NK-92 (cell line): Measurements from ENCODE around the gene GRK4.
"Not testable (repeated sequence)": the region's sequence is repeated elsewhere in the genome, so short reads cannot be mapped to it uniquely, and the experiment has no call there.

Experiments used
- DNase-seq: peaks from one replicate; lab custom pipeline; 2025; ENCODE audit not compliant: unreplicated experiment; lab: John Stamatoyannopoulos, UW

Gene GRK4

DNA sequence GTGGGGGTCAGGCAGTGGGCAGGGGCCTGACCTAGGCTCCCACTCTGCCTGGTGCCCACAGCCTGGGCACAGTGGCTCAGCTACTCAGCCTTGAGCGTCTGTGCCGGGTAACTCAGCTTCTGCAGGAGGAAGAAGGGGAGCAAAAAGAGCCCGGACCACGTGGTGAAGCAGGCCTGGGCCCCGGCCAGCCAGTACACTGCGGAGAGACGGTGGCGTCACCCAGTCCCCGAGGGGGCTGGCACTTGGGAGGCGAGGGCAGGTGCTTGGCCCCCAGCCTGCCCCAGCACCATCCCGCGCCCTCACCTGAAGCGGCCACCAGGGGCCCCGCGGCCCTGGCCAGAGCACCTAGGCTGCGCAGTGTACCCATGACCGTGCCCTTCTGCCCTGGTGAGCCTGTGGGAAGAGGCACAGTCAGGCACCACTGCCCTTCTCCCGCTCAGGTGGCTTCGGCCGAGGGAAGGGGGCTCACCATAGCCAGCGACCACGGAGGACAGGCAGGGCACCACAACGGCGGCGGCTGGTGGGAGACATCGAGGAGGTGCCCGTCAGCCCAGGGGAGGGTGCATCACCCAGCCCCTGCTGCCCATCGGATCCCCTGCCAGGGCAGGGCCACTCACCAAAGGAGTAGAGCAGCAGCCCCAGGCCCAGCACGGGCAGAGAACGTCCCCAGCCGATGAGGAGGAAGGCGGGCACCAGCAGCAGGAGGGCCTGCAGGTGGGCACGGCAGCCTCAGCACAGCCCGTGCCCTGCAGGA is 32.4 kb upstream of the GRK4 start:
- no peak for DNase-seq

DNA sequence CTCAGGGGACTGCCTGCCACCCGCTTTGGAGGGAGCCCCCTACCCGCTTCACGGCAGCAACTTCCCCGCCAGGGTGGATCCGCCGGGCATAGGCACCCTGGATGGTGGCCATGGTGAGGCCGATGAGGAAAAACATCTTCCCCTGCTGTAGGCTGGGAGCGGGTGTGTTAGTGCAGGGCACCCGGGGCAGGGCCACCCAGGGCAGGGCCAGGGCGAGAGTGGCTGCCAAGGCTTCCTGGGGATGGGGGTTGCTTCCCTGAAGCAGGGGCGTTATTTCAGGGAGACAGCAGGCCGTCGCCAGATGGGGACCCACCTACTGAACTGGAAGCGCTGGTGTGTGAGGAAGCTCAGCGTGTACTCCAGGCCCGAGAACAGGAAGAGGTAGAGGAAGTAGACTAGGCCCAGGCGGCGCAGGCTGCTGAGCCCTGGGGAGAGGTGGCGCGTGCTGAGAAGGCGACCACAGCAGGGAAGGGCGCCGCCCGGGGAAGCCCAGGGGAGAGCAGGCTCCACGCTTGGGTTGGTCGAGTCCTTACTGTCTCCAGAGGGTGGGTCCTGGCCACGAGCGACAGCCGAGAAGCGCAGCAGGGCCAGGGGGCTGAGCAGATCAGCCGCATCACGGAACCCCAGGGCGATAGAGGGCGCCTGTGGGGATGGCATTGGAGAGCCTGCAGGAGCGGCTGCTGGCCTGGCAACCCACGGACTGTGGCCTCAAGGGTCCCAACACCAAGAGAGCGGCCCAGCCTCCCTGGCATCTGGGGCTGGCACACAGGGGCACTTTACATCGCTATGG is 31.7 kb upstream of the GRK4 start:
- no peak for DNase-seq

GRCh38 chr4:2932321-2932950 is 30.9 kb upstream of the GRK4 start:
- no peak for DNase-seq

GRCh38 chr4:2932951-2933565 is 30.3 kb upstream of the GRK4 start:
- DNase-seq, result no peak

DNA sequence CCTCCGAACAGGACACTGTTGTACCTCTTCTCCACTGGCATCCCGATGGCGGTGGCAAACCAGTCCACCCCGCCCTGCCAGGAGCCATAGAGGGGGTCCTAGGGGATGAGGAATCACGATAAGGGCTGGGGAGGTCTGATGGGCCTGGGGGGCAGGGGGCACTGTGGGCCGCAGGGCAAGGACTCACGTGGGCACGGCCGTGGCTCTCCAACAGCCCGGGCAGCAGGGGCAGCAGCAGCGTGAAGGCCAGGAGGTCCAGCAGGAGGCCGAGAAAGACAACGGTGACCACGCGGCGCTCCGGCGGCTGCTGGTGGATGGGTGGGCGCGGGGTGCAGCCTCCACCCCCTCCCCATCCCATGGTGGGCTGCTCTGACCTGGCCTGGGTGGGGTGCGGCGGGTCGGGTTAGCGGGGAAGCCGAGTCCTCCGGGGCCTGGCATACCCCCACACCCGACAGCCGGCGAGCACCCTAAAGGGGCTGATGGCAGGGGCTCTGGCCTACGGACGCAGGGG is 29.8 kb upstream of the GRK4 start:
- DNase-seq, result no peak

- no peak for DNase-seq
Observed at GRCh38 chr4:2934077-2934812, 29.1 kb upstream of the GRK4 start.

DNA sequence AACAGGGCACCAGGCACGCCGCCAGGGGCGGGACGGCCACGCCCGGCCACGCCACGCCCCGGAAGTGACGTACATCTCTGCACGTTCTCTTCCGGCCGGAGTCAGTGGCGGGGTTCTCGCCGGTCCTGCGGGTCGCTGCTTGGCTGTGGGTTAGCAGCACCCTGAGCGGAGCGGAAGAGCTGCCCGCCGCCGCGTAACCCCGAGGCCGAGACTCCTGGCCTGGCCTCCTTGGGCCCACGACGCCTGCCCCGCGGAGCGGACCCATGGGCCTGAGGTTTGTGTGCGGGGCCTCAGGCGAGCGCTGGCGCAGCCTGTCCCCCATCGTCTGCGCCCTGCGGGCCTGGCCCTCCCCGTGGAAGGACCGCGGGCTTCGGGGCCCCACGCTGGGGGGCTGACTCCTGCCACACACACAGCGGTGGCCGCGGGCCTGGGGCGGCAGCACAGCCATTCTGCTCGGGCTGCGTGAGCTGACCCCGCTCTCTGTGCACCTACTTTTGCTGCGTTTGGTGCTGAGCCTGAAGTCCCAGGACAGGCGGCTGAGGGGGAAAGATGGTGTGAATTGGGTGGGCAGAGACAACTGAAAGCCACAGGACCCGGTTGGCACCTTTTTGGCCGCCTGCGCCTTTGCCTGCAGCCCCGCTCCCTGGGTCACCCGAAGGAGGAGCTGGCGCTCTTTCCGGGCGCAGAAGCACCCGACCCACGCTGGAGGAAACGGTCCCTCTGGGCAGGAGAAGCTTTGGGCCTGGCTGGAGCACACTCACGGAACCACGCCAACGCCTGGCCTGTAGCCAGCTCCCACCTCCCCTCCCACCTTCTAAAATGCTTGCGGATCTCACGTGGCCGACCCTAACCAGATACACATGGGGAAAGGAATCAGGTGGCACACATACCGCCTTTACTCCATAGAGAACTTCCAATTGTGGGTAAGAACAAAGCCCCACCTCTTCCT is 28.3 kb upstream of the GRK4 start:
- DNase-seq, result peak; percentile 45

GRCh38 chr4:2935762-2936743 is 27.3 kb upstream of the GRK4 start:
- DNase-seq, result no peak

DNA sequence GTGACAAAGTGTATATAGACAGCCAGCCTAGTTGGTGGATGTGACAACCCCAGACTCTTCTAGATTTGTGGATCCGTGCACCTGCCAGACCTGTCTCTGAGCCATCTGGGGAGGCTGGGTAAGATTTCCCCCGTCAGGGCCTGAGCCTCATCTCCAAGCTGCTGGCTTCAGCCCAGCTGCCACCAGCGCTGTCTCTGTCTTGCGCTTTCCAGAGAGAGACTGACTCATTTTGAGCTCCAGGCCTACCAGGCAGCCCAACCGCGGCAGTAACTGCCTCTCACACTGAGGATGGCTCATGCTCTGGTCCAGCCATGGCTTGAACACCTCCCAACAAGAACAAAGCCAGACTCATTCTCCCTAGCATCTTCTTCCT is 26.6 kb upstream of the GRK4 start:
- no peak for DNase-seq

DNA sequence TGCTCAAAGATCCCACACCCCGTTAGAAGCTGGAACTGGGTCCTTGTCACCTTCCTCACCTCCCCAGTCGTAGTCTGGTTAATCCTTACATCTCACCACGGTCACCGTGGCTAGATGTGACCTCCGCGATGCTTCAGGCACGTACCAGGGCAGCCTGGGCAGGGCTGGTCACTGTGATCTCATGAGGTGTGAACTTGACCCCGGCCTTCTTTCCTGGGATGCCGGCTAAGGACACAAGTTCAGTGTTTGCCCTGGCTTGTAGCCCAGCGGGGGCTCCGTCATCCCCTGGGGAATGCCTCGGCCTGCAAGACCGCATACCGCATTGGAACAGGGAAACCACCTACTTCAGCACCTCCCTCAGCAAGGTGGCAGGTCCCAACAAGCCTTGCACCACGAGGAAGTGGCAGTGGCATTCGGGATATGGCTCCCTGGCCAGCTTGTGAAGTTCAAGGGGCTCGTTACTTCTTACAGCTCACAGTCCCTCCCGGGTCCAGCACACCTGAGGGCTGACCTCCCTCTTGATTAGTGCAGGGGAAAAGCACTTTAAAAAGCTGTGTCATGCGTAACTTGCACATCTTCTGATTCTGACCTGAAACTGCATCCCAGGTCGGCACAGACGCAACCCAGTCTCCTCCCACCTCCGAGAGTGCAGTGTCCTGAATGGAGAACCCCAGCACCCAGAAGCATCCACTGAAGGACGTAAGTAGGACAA is 26.1 kb upstream of the GRK4 start:
- no peak for DNase-seq

GRCh38 chr4:2937986-2938385 is 25.4 kb upstream of the GRK4 start:
- no peak for DNase-seq

DNA sequence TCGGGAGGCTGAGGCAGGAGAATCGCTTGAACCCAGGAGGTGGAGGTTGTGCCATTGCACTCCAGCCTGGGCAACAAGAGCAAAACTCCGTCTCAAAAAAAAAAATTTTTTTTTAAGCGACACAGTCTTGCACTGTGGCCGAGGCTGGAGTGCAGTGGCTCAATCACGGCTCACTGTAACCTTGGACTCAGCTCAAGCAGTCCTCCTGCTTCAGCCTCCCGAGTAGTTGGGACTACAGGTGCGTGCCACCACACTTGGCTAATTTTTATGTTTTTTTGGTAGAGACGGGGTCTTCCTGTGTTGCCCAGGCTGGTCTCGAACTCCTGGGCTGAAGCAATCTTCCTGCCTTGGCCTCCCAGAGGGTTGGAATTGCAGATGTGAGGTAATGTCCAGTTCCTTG is 25.0 kb upstream of the GRK4 start:
- not testable (repeated sequence) for DNase-seq

DNA sequence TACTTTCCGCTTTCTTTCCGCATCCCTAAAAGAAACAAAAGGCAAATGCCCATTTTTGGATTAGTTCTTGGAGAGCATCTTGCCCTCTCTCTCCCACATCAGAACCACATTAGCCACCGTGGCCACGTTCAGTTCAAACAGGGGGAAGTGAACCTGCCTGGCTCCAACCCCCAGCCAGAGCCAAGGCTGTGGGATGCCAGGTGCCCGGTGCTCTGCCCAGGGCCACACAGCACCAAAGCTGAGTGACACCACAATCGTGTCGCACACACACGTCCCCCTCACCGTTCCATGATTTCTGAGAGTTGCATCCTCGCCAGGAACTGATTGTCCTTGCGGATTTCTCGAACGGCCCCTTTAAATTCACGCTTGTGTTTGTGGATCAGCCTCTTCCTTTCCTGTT is 24.5 kb upstream of the GRK4 start:
- no peak for DNase-seq

- no peak for DNase-seq
Observed at GRCh38 chr4:2939383-2940243, 23.8 kb upstream of the GRK4 start.

GRCh38 chr4:2940267-2941137 is 22.9 kb upstream of the GRK4 start:
- no peak for DNase-seq
